ENCODE measurements around the gene SPNS3. TPM values are rescaled to one million over a fixed set of nuclear protein-coding genes. Genes with fewer than 3 reads are reported as not detected.

SPNS3 gene
- total RNA-seq, 1 experiment from 2014 or later = not detected

DNA sequence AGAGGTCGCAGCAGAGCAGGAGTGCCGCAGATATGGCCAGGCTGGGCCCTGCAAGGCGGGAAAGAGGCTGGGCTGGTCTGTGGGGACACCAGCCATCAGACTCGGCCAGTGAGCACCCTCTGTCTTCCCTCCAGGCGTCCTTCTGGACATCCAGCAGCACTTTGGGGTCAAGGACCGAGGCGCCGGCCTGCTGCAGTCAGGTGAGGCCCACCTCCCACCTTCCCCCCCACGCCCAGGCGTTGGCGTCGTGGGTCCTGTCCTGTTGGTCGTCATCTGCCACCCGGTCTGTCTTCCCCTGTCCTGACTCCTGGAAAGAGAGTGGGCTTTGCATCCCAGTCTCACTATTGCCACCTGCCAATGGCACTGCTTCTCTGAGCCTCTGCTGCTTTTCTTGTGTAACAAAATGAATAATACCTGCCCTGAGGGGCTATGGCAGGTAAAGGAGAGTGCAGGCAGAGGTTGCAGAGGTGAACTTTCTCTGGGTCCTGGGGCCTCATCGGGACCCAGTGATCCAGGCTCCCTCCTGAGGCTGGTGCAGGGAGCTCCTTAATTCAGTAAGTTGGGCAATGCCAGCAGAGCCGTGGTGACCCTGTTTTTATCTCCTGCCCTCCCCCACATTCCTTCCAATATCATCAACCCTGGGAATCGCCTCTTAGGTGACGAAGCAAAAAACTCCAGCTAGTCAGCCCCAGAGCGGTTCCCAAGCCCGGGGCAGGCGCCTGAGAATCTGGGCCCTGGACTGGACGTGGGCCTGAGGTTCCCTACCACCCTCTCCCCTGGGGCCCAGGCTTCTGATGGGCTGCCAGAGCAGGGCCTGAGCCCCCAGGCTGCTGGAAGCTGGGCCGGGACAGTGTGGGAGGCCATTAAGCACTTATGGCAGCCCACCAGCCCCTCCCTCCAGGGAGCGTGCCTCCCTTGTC is 79.6 kb downstream of the SPNS3 start:
- peak overlapping the region; percentile 93 for H3K27ac Mint-ChIP-seq (ENCODE audit: unreplicated experiment)
- ChIA-PET POLR2A (interaction anchor here (0.6 kb wide), 1 partner anchor 370 kb away, joined by 3 read pairs; the partner anchor contains the start of gene CYB5D2), CTCF (interaction anchor here (1.1 to 1.3 kb wide), 2 partner anchors 31 to 92 kb away, joined by 4 to 5 read pairs; no protein-coding TSS in a partner anchor)

DNA sequence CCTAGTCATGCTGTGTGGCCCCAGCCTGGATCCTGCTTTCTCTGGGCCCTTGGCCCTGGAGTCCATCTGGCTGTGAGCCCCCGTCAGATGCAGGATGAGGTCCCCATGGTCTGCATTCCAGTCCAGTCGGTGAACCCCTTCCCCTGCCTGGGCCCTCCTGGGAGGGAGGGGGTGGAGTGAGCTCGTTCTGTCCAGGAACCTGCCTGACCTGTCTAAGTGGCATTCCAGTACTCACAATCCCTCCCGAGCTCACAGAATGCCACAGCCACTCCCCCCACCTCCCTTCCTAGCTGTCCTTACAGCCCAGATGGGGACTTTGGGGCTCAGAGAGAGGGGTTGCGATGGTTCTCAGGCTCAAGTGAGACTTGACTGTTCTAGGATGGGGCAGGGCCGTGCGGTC is 80.5 kb downstream of the SPNS3 start:
- peaks cover 10% of the 10 kb centered on the region for H3K36me3 Mint-ChIP-seq (ENCODE audit: insufficient read depth, unreplicated experiment)
- peak; percentile 80 to 84 for DNase-seq
- POLR2A ChIA-PET = interaction anchor here (0.6 kb wide), 1 partner anchor 371 kb away, joined by 3 read pairs; the partner anchor contains the start of gene CYB5D2

More for the DNA sequence above, 79.6 kb downstream of the SPNS3 start:
- intact Hi-C loops (cut with micrococcal nuclease; ENCODE audit: unreplicated experiment) = loop anchor here (10.0 kb wide), 1 partner anchor 59 kb away; no protein-coding TSS in a partner anchor
- peaks cover 15% of the 10 kb centered on the region for H3K4me1 Mint-ChIP-seq (ENCODE audit: low read depth, unreplicated experiment)
- H3K4me3 Mint-ChIP-seq (ENCODE audit: unreplicated experiment) = no peak overlapping the region
- H3K27me3 ChIP-seq (replicated peaks; ENCODE audit: control insufficient read depth, insufficient read depth, low read length) = no peaks in the 10 kb centered on the region
- TF ChIP-seq, protein P1, sequence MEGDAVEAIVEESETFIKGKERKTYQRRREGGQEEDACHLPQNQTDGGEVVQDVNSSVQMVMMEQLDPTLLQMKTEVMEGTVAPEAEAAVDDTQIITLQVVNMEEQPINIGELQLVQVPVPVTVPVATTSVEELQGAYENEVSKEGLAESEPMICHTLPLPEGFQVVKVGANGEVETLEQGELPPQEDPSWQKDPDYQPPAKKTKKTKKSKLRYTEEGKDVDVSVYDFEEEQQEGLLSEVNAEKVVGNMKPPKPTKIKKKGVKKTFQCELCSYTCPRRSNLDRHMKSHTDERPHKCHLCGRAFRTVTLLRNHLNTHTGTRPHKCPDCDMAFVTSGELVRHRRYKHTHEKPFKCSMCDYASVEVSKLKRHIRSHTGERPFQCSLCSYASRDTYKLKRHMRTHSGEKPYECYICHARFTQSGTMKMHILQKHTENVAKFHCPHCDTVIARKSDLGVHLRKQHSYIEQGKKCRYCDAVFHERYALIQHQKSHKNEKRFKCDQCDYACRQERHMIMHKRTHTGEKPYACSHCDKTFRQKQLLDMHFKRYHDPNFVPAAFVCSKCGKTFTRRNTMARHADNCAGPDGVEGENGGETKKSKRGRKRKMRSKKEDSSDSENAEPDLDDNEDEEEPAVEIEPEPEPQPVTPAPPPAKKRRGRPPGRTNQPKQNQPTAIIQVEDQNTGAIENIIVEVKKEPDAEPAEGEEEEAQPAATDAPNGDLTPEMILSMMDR (IDR thresholded peaks at IDR 0.05; ENCODE audit: insufficient read depth in 1 of 2, low read depth in 1 of 2, low read length in 1 of 2, severe bottlenecking in 1 of 2, unreplicated experiment in 1 of 2) = no peak
- no peaks in the 10 kb centered on the region for H3K36me3 ChIP-seq (ENCODE audit: control insufficient read depth, insufficient read depth, low read length)
- H3K36me3 Mint-ChIP-seq (ENCODE audit: insufficient read depth, unreplicated experiment) = peaks cover 8% of the 10 kb centered on the region
- H3K27me3 Mint-ChIP-seq (ENCODE audit: insufficient read depth, unreplicated experiment) = no peaks in the 10 kb centered on the region
- no peaks in the 10 kb centered on the region for H3K9me3 ChIP-seq
- no TSS peak for BruUV-seq (replicated peaks)
- no peaks in the 10 kb centered on the region for H3K9me3 Mint-ChIP-seq (ENCODE audit: unreplicated experiment)
- no peak overlapping the region for H3K4me3 ChIP-seq (ENCODE audit: low read depth, low read length)
- H3K4me1 ChIP-seq = peaks cover 29% of the 10 kb centered on the region
- DNase-seq = peak in 1 of 2 experiments; percentile 16

DNA sequence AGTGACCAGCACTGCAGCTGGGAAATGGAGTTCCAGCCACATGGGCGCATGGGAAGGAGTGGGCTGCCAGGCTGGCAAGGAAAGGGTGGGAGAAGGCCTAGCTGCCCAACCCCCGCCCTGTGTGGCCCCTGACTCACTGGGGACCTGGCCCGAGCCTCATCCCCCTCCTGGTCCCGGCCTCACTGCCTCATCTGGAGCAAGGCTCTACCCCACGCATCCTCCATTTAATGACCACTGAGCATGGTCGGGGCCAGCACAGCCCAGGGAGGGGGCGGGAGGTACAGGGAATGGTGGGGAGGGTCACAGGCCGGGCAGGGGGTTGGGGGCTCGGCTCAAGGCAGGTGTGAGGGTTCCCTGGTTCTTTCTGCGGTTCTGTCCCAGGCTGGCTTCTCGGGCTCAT is 81.0 kb downstream of the SPNS3 start:
- DNase-seq = no peak
- H3K9me3 ChIP-seq = no peaks in the 10 kb centered on the region
- H3K27ac Mint-ChIP-seq (ENCODE audit: unreplicated experiment) = peak overlapping the region; percentile 93
- H3K4me1 ChIP-seq = peaks cover 29% of the 10 kb centered on the region
- BruUV-seq (replicated peaks) = no TSS peak
- ChIA-PET POLR2A (no interaction called here), CTCF (no interaction called here)
- H3K4me3 ChIP-seq (ENCODE audit: low read depth, low read length) = no peak overlapping the region
- H3K9me3 Mint-ChIP-seq (ENCODE audit: unreplicated experiment) = no peaks in the 10 kb centered on the region
- H3K36me3 ChIP-seq (ENCODE audit: control insufficient read depth, insufficient read depth, low read length) = no peaks in the 10 kb centered on the region
- H3K36me3 Mint-ChIP-seq (ENCODE audit: insufficient read depth, unreplicated experiment) = peaks cover 10% of the 10 kb centered on the region
- peak overlapping the region; percentile 57 for H3K4me3 Mint-ChIP-seq (ENCODE audit: unreplicated experiment)
- TF ChIP-seq, protein P1 (IDR thresholded peaks at IDR 0.05; ENCODE audit: insufficient read depth in 1 of 2, low read depth in 1 of 2, low read length in 1 of 2, severe bottlenecking in 1 of 2, unreplicated experiment in 1 of 2) = no peak
- peaks cover 15% of the 10 kb centered on the region for H3K4me1 Mint-ChIP-seq (ENCODE audit: low read depth, unreplicated experiment)
- no peaks in the 10 kb centered on the region for H3K27me3 Mint-ChIP-seq (ENCODE audit: insufficient read depth, unreplicated experiment)
- intact Hi-C loops (cut with micrococcal nuclease; ENCODE audit: unreplicated experiment) = loop anchor here (10.0 kb wide), 1 partner anchor 60 kb away; no protein-coding TSS in a partner anchor
- no peaks in the 10 kb centered on the region for H3K27me3 ChIP-seq (replicated peaks; ENCODE audit: control insufficient read depth, insufficient read depth, low read length)

More for the DNA sequence above, 80.5 kb downstream of the SPNS3 start:
- Histone ChIP-seq H3K27me3 (replicated peaks; ENCODE audit: control insufficient read depth, insufficient read depth, low read length) (no peaks in the 10 kb centered on the region), H3K4me3 (ENCODE audit: low read depth, low read length) (no peak overlapping the region), H3K9me3 (no peaks in the 10 kb centered on the region), H3K4me1 (peaks cover 29% of the 10 kb centered on the region), H3K36me3 (ENCODE audit: control insufficient read depth, insufficient read depth, low read length) (no peaks in the 10 kb centered on the region)
- Mint-ChIP-seq H3K4me3 (ENCODE audit: unreplicated experiment) (peak overlapping the region; percentile 57), H3K9me3 (ENCODE audit: unreplicated experiment) (no peaks in the 10 kb centered on the region), H3K4me1 (ENCODE audit: low read depth, unreplicated experiment) (peaks cover 15% of the 10 kb centered on the region), H3K27me3 (ENCODE audit: insufficient read depth, unreplicated experiment) (no peaks in the 10 kb centered on the region), H3K27ac (ENCODE audit: unreplicated experiment) (peak overlapping the region; percentile 93)
- CTCF ChIA-PET = interaction anchor here (1.1 kb wide), 1 partner anchor 32 kb away, joined by 4 read pairs; no protein-coding TSS in a partner anchor
- TF ChIP-seq, protein P1 (IDR thresholded peaks at IDR 0.05; ENCODE audit: insufficient read depth in 1 of 2, low read depth in 1 of 2, low read length in 1 of 2, severe bottlenecking in 1 of 2, unreplicated experiment in 1 of 2) = no peak
- intact Hi-C loops (cut with micrococcal nuclease; ENCODE audit: unreplicated experiment) = loop anchor here (10.0 kb wide), 1 partner anchor 59 kb away; no protein-coding TSS in a partner anchor
- BruUV-seq (replicated peaks) = no TSS peak

Data from Caco-2 (cell line).